Medulla oblongata (tissue), 1 donor: ENCODE results near the gene SAFB.
"Not testable (repeated sequence)": the region's sequence is repeated elsewhere in the genome, so short reads cannot be mapped to it uniquely, and the experiment has no call there.

Experiments used
- DNase-seq: peaks from one replicate; pipeline ENCODE4 v3.0.0-alpha.2; 2015; ENCODE audit errors: extremely low spot score

The SAFB gene

DNA sequence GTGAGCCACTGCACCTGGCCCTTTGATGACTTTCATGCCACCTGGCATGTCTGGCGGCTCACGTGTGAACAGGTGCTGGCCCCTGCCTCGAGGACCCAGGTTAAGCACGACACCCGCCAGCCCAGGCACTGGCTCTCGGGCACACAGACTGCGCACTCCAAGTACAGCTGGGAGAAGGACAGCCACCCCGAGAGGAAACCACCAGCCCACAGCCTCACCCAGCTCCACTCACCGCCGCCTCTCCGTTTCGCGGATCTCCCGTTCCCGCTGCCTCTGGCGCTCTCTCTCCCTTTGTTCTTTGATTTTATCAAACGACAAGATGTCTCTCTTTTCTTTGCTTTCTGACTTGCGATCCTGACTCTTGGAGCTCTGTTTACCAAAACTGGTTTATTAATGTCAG lies 27.8 kb upstream of the SAFB start:
- DNase-seq: no peak

DNA sequence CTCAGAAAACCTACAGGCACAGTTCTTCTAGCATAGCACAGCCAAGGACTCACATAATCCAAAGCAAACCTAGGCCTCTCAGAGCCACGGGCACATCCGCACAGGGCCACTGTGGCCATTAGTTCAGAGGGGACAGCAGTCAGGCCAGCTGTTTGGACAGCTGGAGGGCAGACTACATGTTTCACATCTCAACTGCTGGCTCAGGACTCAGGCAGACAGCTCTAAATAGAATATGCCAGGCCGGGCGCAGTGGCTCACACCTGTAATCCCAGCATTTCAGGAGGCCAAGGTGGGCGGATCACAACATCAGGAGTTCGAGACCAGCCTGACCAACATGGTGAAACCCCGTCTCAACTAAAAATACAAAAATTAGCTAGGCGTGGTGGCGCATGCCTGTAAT lies 27.1 kb upstream of the SAFB start:
- no peak for DNase-seq

GRCh38 chr19:5600797-5601196 lies 22.1 kb upstream of the SAFB start:
- no peak for DNase-seq

DNA sequence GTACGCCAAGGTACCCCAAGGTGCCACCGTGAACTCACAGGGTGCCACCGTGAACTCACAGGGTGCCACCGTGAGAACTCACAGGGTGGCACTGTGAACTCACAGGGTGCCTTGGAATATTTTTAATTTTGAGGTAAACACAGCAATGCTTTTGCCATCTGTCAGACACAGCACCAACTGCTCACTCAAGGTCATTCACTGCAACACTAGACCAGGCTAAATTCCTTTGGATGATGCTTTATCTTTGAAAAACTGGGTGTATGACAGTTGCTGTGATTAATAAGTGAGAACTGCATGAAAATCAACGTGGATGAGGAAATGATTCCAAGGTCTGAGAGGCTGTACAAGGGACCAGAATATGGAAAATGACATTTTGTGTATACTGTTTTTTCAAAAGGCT lies 19.3 kb upstream of the SAFB start:
- DNase-seq: no peak

DNA sequence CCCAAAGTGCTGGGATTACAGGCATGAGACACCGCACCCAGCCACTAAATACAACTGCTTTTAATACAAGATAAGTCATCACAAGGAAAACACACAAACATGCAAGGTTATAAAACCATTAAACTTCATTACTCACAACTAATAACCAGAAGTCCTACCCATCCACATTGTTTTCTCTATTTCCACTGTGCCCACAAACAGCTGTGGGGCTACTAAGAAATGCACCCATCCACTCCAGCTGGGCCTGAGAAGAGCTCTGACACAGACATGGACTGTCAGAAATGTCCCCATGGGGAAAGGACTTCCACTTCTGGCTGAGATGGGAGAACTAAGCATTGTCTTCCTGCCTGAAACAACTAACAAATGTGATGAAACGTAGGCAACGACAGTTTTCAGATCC lies 17.5 kb upstream of the SAFB start:
- no peak for DNase-seq

GRCh38 chr19:5607318-5608275 lies 15.3 kb upstream of the SAFB start:
- no peak for DNase-seq

DNA sequence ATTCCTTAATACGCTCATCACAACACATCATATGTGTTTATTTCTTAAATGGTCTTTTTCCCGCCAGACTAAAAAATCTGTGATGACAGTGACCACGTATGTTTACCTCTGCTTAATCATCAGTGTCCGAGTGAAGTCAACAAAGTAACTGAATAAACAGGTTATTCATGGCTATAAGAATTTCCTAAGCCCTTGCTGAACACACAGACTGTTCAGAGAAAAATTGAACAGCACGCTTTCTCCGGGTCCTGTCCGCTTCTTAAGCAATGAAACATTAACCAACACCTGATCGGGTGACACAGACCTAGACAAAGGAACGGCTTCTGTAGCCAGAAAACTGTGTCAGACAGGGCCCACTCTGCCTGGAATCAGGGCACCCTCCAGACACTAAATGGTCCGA lies 14.6 kb upstream of the SAFB start:
- no peak for DNase-seq

- not testable (repeated sequence) for DNase-seq
These were observed 14.1 kb upstream of the SAFB start for GRCh38 chr19:5608766-5609165.

DNA sequence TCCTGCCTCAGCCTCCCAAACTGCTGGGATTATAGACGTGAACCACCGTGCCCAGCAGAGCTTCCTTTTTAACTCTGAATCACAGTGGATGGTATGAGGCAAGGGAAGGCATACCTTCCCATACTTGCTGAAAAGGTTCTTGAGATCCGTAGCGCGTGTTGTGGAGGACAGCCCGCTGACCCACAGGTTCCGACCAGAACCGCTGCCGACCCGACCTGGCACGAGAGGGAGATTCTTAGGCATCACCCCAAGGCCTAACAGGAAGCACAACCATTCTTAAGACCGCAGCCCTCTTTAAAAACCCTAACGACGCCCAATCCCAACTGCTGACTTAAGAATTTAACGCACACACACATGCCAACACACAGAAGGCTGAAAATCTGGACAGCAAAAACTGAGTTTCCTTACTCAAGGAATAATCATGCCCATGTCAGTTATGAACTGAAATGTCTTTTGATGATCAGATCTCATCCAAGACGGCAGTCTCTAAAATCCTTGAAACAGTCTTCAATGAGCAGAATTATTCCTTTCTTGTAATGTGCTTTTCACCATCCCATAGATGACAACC lies 12.9 kb upstream of the SAFB start:
- no peak for DNase-seq

DNA sequence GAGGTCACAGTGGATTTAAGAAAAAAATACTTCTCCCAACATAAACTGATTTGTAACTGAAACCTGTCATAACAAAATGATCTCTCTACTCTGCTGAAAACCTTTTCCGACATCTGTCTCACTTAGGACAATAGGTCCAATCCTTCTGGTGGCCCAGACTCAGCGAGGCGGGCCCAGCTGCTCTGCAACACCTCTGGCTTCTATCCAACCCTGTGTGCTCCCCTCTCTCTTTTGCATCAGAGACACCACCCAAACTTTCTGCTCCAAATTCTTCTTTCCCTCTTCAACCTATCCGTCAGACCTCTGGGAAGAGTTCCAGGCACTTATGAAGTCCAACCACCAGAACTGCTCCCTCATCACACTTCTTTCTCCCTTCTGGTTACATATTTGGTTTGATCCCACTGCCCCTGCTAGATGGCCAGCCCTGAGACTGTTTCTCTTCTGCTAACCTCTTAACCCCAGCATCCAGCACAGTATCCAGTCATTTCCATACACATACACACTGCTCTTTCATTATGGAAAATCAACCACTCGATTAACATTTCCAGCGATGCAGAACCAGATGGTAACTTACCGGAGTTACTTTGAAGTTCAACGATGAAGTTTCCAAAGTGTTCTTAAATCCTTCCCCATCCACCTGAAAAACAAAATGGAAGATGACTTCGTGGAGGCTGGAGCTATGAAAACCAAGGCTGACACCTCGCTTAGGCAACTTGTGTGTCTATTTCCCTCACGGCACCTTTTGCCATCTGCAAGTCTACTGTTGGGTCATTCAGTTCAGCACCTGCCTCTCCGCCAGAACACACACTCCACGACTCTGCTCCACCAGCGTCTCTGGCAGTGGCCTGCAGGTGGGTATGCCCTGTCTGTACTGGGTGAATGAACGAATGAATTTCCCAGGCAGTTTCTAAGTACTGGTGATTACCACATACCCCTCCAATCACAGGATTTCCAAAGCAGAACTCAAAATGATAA lies 9.7 kb upstream of the SAFB start:
- DNase-seq: no peak

DNA sequence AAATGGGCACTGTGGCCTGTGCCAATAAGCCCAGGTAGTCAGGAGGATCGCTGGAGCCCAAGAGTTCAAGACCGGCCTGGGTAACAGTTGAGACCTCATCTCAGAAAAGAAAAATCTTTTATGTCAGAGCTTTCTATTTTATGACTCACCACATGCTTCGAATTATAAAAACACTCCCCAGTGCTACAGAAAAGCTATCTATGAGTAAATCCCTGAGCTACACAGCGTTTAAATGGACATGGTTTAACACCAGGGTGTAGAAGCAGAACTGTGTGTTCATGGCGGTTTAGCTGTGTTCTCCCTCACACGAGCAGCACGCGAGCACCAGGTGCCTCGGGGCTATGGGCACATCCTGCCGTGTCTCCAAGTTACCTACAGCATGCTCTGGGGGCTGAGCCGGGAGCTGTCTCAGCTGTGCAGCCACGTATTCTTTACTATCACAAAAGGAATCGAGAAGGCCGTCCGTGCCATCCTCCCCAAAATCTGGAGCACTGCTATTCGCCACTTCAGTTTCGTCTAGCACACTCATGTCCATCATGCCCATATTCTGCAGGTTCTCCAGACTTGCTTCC lies 7.0 kb upstream of the SAFB start:
- no peak for DNase-seq

DNA sequence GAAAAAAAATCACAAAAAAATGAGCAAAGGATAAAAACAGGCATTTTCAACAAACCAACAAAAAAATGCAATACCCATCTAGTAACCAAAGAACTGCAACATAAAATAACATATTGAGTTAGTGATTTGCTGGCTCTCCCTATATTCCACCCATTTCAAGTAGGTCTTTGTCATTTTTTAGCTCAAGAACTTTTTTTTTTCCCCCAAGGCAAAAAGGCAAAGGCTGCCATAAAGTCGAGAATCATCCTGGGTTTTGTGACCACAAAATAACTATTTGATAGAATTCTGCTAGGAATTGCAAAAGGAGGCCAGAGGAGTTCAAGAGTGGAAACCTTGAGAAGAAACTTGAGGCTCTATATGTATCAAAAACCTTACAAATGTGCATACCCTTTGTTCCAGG lies 5.8 kb upstream of the SAFB start:
- DNase-seq: no peak

DNA sequence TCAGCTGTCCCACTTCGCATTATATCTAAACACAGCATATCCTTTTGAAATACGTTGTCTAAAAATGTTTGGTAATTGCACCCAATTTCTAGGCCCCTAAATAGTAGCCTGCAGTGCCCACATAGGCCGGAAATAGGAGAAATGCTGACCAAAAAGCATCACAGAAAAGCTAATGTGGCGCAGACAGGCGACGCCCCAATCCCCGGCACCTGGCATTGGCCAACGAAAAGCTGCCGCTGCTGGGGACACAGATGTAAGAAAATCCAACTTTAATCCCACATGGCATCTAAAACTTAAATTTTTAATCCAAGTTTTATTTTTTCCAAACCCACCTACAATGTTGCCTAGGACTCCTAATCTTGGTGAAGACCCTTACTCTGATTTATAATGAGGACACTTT lies 4.3 kb upstream of the SAFB start:
- no peak for DNase-seq

DNA sequence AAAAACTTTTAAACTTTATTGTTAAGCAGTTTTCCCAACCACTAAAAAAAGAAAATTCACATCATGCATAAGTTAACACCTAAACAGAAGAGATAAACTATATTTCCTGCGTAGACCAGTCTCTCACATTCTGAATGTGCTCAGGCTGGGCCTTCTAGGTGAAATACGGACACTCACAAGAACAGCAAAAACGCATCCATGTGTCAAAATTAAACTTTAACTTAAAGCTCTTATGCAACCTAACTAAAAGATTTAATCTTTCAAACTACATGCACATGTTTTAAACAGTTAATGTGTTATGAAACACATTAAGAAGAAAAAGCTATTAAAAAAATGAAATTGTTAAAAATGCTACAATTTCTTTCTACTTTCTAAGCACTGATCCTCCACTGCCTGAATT lies 2.9 kb upstream of the SAFB start:
- DNase-seq: no peak

DNA sequence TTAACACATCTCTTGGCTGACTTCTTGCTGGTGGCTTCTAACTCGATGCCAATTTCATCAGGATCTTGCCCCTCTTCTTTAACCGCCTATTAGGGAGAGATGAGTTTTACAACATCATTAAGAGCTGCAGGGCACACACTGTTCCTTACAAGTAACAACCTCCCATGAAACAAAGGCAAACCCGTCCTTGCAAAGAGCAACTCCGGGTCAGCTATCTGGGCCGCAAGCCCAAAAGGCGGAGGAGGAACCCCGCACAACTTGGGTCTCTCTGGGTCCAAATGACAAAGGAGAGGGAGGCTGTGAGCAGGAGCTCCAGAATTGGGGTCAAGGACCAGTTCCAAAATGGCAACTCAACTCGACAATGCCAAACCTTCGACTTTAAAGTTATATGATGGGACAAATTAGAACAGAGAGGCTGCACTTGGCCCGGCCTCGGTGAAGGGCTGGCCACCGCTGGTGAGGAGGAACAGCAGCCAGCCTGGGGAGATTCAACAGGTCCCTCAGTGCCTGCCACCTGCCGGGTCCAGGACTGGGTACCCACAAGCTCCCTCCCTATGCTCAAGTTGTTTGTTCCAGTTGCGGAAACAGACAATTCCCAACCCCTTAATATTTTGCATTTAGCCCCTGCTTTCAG lies 1.5 kb upstream of the SAFB start:
- peak; percentile 61 for DNase-seq

GRCh38 chr19:5621945-5622464 lies 878 bp upstream of the SAFB start:
- DNase-seq: no peak

- DNase-seq: no peak
These were observed 624 bp downstream of the SAFB start for GRCh38 chr19:5623397-5624017.

- peak; percentile 43 for DNase-seq
These were observed 1.3 kb downstream of the SAFB start for GRCh38 chr19:5624018-5624663.

DNA sequence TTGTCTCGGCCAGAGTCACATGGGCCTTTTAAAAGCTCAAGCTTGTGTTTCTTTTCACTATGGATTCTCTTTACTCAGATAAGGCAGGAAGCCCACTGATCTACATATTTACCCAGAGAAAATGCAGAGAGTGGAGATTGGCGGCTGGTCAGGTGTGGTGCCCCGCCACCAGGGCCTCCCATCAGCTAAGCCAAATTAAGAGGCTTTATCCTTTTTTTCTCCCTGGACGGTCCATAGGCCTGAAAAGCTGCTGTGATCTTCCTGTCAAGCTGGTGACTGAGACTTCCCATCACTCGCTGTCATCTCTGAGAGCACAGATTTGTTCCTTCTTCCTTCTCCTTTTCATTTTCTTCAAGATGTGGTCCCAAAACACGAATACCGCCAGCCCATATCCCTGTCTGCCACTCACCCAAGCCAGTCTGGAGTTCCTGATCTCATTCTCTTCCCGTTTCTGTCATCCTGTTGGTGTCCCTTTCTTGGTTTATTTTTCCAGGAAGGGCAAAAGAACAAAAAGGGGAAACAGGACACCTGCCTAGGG lies 1.9 kb downstream of the SAFB start:
- no peak for DNase-seq

DNA sequence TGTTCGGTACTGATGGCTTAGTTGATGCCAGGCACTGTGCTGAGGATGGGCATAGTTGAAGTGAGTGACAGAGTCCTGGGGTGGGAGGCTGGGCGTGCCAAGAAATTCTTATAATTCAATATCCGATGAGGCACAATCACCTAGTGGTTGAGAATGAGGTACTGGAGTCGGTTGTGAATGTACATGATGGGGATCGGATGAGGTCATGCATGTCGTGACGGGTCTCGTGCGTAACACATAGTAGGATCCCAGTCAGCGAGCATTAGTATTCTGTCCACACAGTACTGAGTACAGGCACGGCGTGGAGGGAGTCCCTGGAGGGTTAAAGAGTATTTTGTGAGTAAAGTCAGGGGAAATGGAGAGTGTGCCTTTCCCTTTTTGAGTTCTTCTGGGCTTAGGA lies 2.8 kb downstream of the SAFB start:
- DNase-seq: no peak
